ENCODE measurements around the gene LRRC74B.
"Not testable (repeated sequence)": the region's sequence is repeated elsewhere in the genome, so short reads cannot be mapped to it uniquely, and the experiment has no call there.

The LRRC74B gene

GRCh38 chr22:21032037-21032867, 13.5 kb upstream of the LRRC74B start, which contains the start of gene SLC7A4:
Gene SLC7A4 (minus strand): TSS chr22:21032561. CDS start chr22:21031812, 749 bp downstream.
- no peak for DNase-seq (ENCODE audit: low read depth)

DNA sequence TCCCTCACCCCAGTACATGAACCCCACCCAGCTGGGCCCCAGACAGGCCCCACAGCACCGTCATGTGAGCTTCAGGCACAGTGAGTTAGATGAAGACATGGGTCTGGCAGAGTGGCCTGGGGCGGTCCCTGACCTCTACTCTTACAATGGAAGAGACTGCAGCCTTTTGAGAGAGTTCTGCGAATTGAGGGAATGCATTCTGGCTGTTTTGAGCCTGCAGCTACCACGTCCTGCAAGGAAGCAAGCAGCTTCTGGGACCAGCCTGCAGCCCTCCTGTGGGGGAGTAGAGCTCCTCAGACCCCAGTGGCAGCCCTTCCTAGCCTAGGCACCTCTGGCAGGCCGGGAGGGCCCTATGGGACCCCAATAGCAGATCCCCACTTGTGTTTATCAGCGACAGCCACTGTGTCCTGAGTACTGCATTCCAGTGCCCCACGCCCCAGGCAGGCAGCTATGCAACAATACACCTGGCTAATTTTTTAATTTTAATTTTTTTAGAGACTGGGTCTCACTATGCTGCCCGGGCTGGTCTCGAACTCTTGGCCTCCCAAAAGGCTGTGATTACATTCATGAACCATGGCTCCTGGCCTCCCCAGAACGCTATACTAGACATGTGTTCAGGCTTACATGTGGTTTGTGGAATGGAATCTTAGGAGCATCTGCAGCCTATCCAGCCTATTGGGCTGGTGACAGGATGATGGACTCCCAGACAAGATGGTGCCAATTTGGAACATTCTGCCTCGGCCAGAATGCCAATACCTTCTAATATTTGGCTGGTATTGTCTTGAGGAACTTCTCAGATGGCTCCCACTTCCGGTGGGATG, 12.7 kb upstream of the LRRC74B start:
- DNase-seq (ENCODE audit: low read depth) = no peak

DNA sequence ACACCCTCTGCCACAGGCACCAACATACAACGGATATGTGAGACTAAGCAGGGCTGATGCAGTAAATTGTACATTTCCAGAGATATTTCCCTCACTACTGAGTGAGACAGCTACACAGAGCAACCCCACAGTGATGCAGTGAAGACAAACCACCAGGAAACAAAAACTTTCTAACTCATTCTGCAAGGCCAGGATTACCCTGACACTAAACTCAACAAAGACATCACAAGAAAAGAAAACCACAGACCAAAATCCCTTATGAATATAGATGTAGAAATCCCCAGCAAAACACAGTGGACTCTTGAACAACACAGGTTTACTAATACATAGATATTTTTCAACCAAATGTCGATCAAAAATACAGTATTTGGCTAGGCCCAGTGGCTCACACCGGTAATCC, 11.9 kb upstream of the LRRC74B start:
- no peak for DNase-seq (ENCODE audit: low read depth)

DNA sequence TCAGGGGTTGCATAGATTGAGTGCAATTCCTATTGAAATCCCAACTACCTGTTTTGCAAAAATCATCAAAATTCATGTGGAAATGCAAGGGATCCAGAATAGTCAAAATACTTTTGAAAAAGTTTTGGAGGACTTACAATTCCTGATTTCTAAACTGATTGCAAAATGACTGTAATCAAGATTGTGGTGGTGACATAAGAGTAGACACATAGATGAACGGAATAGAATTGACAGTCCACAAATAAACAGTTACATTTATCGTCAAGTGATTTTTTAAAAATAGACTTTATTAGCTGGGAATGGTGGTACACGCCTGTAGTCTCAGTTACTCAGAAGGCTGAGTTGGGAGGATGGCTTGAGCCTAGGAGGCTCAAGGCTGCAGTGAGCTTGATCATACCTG, 10.8 kb upstream of the LRRC74B start:
- DNase-seq (ENCODE audit: low read depth) = no peak

GRCh38 chr22:21038405-21038804, 7.3 kb upstream of the LRRC74B start:
- no peak for DNase-seq (ENCODE audit: low read depth)

DNA sequence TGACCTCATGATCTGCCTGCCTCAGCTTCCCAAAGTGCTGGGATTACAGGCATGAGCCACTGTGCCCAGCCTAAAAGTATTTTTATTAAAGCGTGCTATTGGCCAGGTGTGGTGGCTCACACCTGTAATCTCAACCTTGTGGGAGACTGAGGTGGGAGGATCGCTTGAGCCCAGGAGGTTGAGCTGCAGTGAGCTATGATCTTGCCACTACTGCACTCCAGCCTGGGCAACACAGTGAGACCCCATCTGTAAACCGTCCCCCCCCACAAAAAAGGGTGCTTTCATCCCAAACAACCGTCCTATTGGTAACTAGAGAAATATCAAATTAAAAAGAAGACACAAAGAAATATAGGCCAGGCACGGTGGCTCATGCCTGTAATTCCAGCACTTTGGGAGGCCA, 6.6 kb upstream of the LRRC74B start:
- DNase-seq (ENCODE audit: low read depth) = not testable (repeated sequence)

DNA sequence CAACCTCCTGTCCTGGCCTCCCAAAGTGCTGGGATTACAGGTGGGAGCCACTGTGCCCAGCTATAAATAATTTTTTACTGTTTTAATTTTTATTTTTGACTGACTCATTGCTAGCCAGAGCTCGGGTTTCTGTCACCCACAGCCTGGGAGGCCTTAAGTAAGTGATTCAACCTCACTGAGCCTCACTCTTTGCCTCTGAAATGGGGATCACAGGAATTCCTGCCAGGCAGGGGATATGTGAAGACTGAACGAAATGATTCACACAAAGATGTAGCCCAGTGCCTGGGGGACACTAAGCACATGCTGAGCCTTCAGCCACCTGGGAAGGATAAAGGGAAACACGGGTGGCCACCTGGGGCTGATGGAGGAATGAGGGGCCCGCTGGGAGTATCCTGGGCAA, 3.8 kb upstream of the LRRC74B start:
- peak; percentile 39 for DNase-seq (ENCODE audit: low read depth)

DNA sequence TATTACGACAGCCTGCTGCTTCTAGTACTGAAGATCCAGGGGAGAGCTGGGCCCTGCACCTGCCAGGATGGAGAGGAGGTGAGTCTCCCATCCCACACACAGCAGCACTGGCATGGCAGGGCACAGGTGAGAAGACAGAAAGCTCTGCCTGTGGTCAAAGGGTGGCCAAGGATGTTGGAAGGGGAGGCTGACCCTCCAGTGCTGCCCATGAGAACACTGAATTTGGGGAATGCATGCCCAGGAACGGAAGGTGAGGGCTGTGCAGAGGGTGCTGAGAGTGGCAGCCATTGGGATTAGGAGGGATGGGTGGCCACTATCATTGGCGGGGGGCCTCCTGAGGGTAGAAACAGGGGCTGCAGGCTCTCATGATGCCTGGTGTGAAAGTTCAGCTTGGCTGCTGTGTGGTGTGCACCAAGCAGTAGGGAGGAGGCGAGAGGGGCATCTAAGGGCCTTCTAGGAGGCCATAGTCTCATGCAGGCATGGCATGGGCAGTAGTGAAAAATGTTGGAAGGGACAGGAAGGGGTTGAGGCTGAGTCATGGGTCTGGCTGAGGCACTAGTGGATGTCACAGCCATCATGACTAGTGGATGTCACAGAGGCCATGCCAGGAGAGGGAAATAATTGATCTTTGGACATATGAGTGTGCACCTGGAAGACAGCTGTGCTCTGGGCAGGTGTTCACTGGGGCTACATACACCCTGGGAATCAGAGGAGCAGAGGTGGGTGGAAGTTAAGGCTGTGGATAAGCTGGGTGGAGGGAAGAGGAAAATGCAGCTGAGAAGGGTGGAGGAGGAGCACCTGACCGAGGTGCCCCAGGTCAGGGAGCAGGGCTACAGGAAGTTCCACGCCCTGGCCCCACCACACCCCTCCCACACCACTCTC, 2.5 kb upstream of the LRRC74B start:
- no peak for DNase-seq (ENCODE audit: low read depth)

DNA sequence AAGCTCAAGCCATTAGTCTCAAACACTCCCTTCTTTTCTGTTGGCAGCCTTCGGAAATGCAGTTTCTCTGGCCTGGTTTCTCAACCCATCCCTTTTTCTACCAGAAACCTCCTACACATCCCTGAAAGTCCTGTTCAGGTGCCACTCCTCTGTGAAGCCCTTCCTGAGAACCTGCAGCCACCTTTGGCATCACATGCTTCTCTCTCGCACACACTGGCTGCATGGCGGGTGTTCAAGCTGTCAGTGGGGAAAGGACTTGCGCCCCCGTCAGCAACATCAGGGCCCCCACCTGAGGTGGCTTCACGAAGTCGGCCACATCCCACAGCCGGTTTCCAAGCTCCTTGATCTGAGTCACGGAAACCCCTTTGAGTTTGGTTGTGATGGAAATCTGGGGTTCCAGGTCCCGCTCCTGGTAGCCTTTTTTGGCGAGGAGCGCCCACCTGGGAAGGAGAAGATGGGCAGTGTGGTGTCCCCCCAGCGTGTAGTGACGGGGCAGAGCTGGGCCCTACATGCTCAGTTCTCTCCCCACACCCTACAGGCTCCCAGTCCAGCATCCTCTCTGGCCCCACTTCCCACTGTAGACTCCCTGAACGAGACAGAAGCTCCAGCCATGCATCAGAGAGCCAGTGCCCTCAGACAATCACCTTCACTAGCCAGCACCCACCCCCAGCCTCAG, 1.7 kb upstream of the LRRC74B start:
- no peak for DNase-seq (ENCODE audit: low read depth)

- peak; percentile 36 for DNase-seq (ENCODE audit: low read depth)
Observed at GRCh38 chr22:21044931-21045584, 688 bp upstream of the LRRC74B start.

- DNase-seq (ENCODE audit: low read depth) = no peak
Observed at GRCh38 chr22:21047035-21047661, 1.4 kb downstream of the LRRC74B start.

DNA sequence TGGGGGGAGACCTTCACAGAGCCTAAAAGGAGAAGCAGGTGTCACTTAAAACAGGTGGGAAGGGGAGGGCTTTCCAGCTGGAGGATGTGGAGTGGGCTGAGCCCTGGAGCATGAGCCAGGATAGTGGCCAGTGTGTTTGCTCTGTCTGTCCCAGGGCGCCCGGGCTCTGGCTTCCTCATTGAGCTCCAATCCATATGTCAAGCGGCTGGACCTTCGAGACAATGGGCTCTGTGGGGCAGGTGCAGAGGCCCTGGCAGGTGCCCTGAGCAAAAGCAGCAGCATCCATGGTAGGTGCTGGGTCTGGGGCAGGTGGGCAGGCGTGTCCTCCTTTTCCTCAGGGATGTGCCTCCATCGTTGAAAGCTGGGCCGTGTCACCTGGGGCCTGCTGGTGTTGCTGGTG, 2.0 kb downstream of the LRRC74B start:
- no peak for DNase-seq (ENCODE audit: low read depth)

DNA sequence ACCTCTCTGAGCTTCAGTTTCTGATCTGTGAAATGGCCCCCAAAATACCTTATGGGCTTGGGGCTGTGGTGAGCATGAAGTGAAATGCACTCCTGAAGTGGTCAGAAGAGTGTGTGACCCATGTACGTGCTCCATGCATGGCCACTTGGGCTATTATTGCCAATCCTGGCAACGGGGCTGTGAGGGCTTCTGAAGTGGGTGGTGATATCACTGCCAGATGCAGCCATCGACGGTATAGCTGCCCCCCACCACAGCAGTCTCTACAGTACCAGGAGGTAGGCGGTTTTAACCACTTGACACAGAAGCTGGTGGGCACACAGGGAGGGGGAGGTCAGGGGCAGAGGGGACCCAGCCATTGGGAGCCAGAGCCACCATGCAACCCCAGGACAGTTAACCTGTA, 2.7 kb downstream of the LRRC74B start:
- not testable (repeated sequence) for DNase-seq (ENCODE audit: low read depth)

- not testable (repeated sequence) for DNase-seq (ENCODE audit: low read depth)
Observed at GRCh38 chr22:21048965-21049364, 3.2 kb downstream of the LRRC74B start.

- no peak for DNase-seq (ENCODE audit: low read depth)
Observed at GRCh38 chr22:21051145-21051830, 5.5 kb downstream of the LRRC74B start.

DNA sequence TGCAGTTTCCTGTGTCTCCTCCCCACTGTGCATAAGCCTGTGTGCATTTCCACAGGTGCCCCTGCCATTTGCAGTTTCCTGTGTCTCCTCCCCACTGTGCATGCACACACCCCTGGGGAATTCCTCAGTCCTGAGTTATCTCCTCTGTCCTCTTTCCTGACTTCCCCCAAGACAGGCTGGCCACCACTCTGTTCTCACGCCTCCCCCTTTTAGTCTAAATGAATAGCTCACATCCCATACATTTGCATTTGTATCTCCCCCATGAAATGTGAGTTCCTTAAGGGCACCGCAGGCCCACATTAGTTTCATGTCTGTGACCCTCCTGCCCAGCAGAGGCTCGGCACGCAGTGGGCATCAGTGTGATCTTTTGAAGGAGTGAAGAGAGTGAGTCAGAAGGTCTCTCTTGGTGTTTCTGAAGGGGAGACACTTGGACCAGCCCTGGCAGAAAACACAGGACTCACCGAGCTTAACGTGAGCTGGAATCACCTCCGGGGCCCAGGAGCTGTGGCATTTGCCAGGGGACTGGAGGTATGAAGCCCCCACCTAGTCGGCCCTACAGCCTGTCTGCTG, 6.2 kb downstream of the LRRC74B start:
- no peak for DNase-seq (ENCODE audit: low read depth)

DNA sequence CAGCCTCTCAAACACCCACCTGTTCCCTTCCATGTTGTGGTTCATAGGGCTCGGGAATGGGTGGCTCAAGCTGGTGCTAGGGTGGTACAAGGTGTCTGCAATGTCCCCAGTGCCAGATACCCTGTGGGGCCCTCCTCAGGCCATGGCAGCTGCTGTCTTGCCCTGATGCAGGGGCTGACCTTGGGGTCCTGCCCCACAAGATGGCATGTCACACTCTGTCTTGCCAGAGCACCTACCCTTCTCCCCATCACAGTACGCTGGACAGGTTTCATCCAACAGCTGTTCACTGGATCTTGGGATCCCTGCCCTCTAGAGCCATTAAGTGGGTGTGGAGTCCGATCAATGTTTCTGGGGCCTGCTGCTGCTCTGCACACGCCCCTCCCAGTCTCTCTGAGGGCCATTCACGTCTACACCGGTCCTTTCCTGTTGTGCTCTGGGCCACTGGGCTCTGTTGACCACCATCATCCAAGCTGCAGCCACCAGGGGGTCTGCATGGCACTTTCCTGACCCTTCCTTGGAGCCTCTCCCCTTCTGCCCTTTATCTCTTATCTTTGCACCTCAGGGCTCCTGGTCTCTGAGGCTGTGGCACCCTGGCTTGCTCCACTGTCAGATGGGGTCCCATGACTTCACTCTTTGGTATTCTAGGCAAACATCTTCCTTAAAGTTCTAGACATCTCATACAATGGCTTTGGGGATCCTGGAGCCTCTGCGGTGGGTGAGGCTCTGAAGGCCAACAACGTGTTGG, 7.1 kb downstream of the LRRC74B start:
- no peak for DNase-seq (ENCODE audit: low read depth)

- no peak for DNase-seq (ENCODE audit: low read depth)
Observed at GRCh38 chr22:21054046-21054713, 8.4 kb downstream of the LRRC74B start.
